ENCODE measurements around the gene GADD45B.
A peak's percentile ranks its signal among the peaks of the same experiment; 100 is the strongest.

GADD45B gene

GRCh38 chr19:2476451-2477140 is 669 bp downstream of the GADD45B start:
- peak overlapping the region; percentile 98 to 100 for H3K4me3 ChIP-seq (ENCODE audit: low read depth in 1 of 2, low read length in 1 of 2)
- no peaks in the 10 kb centered on the region for H3K27me3 ChIP-seq
- peak overlapping the region; percentile 88 for H3K27ac ChIP-seq
- no peak for TF ChIP-seq CTCF (IDR thresholded peaks at IDR 0.05)
- H3K4me1 ChIP-seq (ENCODE audit: control insufficient read depth in 1 of 2, insufficient read depth in 1 of 2, low read depth in 1 of 2, low read length in 1 of 2), result peaks cover 38 to 42% of the 10 kb centered on the region in 2 experiments
- no peaks in the 10 kb centered on the region for H3K9me3 ChIP-seq
- peaks cover 17% of the 10 kb centered on the region for H3K36me3 ChIP-seq

- Histone ChIP-seq H3K36me3 (peaks cover 17% of the 10 kb centered on the region), H3K27me3 (no peaks in the 10 kb centered on the region), H3K9me3 (no peaks in the 10 kb centered on the region), H3K27ac (peak overlapping the region; percentile 88), H3K4me1 (ENCODE audit: control insufficient read depth in 1 of 2, insufficient read depth in 1 of 2, low read depth in 1 of 2, low read length in 1 of 2) (peaks cover 38 to 42% of the 10 kb centered on the region in 2 experiments), H3K4me3 (ENCODE audit: low read depth in 1 of 2, low read length in 1 of 2) (peak overlapping the region; percentile 98 to 100)
- TF ChIP-seq CTCF (IDR thresholded peaks at IDR 0.05), result no peak
Observed at GRCh38 chr19:2477141-2477710, 1.3 kb downstream of the GADD45B start.

- no peak for TF ChIP-seq CTCF (IDR thresholded peaks at IDR 0.05)
- peak overlapping the region; percentile 98 to 100 for H3K4me3 ChIP-seq (ENCODE audit: low read depth in 1 of 2, low read length in 1 of 2)
- H3K36me3 ChIP-seq, result peaks cover 17% of the 10 kb centered on the region
- H3K27me3 ChIP-seq, result no peaks in the 10 kb centered on the region
- no peaks in the 10 kb centered on the region for H3K9me3 ChIP-seq
- peaks cover 38 to 42% of the 10 kb centered on the region in 2 experiments for H3K4me1 ChIP-seq (ENCODE audit: control insufficient read depth in 1 of 2, insufficient read depth in 1 of 2, low read depth in 1 of 2, low read length in 1 of 2)
- peak overlapping the region; percentile 88 for H3K27ac ChIP-seq
Observed at GRCh38 chr19:2477732-2478191, 1.8 kb downstream of the GADD45B start.

GRCh38 chr19:2478278-2478755 is 2.4 kb downstream of the GADD45B start:
- Histone ChIP-seq H3K9me3 (no peaks in the 10 kb centered on the region), H3K4me3 (ENCODE audit: low read depth in 1 of 2, low read length in 1 of 2) (peak overlapping the region; percentile 98 to 100), H3K27me3 (no peaks in the 10 kb centered on the region), H3K4me1 (ENCODE audit: control insufficient read depth in 1 of 2, insufficient read depth in 1 of 2, low read depth in 1 of 2, low read length in 1 of 2) (peaks cover 38 to 42% of the 10 kb centered on the region in 2 experiments), H3K27ac (peak overlapping the region; percentile 88), H3K36me3 (peaks cover 17% of the 10 kb centered on the region)
- TF ChIP-seq CTCF (IDR thresholded peaks at IDR 0.05), result peak; percentile 43

- peaks cover 17% of the 10 kb centered on the region for H3K36me3 ChIP-seq
- peak overlapping the region; percentile 88 for H3K27ac ChIP-seq
- peaks cover 38 to 42% of the 10 kb centered on the region in 2 experiments for H3K4me1 ChIP-seq (ENCODE audit: control insufficient read depth in 1 of 2, insufficient read depth in 1 of 2, low read depth in 1 of 2, low read length in 1 of 2)
- peak overlapping the region; percentile 98 to 100 for H3K4me3 ChIP-seq (ENCODE audit: low read depth in 1 of 2, low read length in 1 of 2)
- no peaks in the 10 kb centered on the region for H3K27me3 ChIP-seq
- no peak for TF ChIP-seq CTCF (IDR thresholded peaks at IDR 0.05)
- no peaks in the 10 kb centered on the region for H3K9me3 ChIP-seq
Observed at GRCh38 chr19:2478756-2479555, 3.0 kb downstream of the GADD45B start.

All from neutrophil (primary cell).